MCF 10A (cell line): ENCODE measurements around the gene CHRDL2. TPM values are rescaled to one million over a fixed set of nuclear protein-coding genes. Genes with fewer than 3 reads are reported as not detected.

Source experiments
- BruUV-seq: library from RNA; stranded (reverse); fragments of 400-500 nt; replicated peaks from 2 replicates; lab custom pipeline; 2021; lab: Mats Ljungman, UMichigan
- CTCF ChIA-PET: fragments of 300-600 bp; sonication (Branson Sonifier 250); formaldehyde crosslinking; extraction: SDS; loops from one replicate; lab custom pipeline; 2021; ENCODE audit warnings: antibody characterized with exemption, inconsistent platforms; lab: Yijun Ruan, JAX
- POLR2A ChIA-PET: fragments of 300-600, 350-650 bp; sonication (Branson Sonifier 250); formaldehyde crosslinking; extraction: SDS; loops from one replicate; lab custom pipeline; 2020; ENCODE audit warnings: antibody characterized with exemption, inconsistent platforms; lab: Yijun Ruan, JAX
- DNase-seq: peaks from one replicate; pipeline ENCODE4 v3.0.0-alpha.2; 2018; ENCODE audit not compliant: unreplicated experiment
- H3K27ac Mint-ChIP-seq: one replicate; pipeline ENCODE4 v1.8.0; 2022; ENCODE audit warnings: mild to moderate bottlenecking, low read depth, mixed read lengths; ENCODE audit not compliant: unreplicated experiment
- H3K27me3 Mint-ChIP-seq: one replicate; pipeline ENCODE4 v1.8.0; 2022; ENCODE audit warnings: mixed read lengths; ENCODE audit not compliant: insufficient read depth, unreplicated experiment
- H3K36me3 Mint-ChIP-seq: one replicate; pipeline ENCODE4 v1.8.0; 2022; ENCODE audit warnings: mild to moderate bottlenecking, moderate library complexity, mixed read lengths; ENCODE audit not compliant: insufficient read depth, unreplicated experiment
- H3K4me1 Mint-ChIP-seq: one replicate; pipeline ENCODE4 v1.8.0; 2022; ENCODE audit warnings: mixed read lengths; ENCODE audit not compliant: insufficient read depth, unreplicated experiment
- H3K4me3 Mint-ChIP-seq: one replicate; pipeline ENCODE4 v1.8.0; 2022; ENCODE audit warnings: mild to moderate bottlenecking, moderate library complexity, mixed read lengths; ENCODE audit not compliant: unreplicated experiment
- H3K9me3 Mint-ChIP-seq: one replicate; pipeline ENCODE4 v1.8.0; 2022; ENCODE audit warnings: mixed read lengths; ENCODE audit not compliant: unreplicated experiment
- CTCF ChIP-seq: fragments of 200-600 bp; IDR thresholded peaks from one replicate; pipeline ENCODE4 v1.8.0; 2022; ENCODE audit warnings: antibody characterized with exemption, mild to moderate bottlenecking; ENCODE audit not compliant: unreplicated experiment
- intact Hi-C: fragments of 100-400 bp; cut with micrococcal nuclease; formaldehyde crosslinking; loops from 2 replicates; pipeline ENCODE4 v1.14.1; 2022
- total RNA-seq: library from RNA; stranded (reverse); gene quantifications from 2 replicates; pipeline ENCODE4 v1.2.3, GENCODE V29; 2022

The CHRDL2 gene
- total RNA-seq, 1 experiment from 2014 or later, result not detected

- no peaks in the 10 kb centered on the region for H3K27me3 Mint-ChIP-seq
- H3K9me3 Mint-ChIP-seq, result no peaks in the 10 kb centered on the region
- intact Hi-C loops, result no loop called here
- H3K4me1 Mint-ChIP-seq, result peaks cover 16% of the 10 kb centered on the region
- BruUV-seq, result no TSS peak
- ChIA-PET CTCF (interaction anchor here (0.7 kb wide), 1 partner anchor 762 kb away, joined by 4 read pairs; no protein-coding TSS in a partner anchor), POLR2A (interaction anchor here (0.8 kb wide), 1 partner anchor 19 kb away, joined by 3 read pairs; no protein-coding TSS in a partner anchor)
- no peak overlapping the region for H3K4me3 Mint-ChIP-seq
- no peak overlapping the region for H3K27ac Mint-ChIP-seq
- no peak for TF ChIP-seq CTCF
- no peak for DNase-seq
- H3K36me3 Mint-ChIP-seq, result no peaks in the 10 kb centered on the region
Measured at GRCh38 chr11:74683279-74683871, 47.9 kb downstream of the CHRDL2 start.

- CTCF ChIA-PET, result interaction anchor here (0.7 kb wide), 1 partner anchor 762 kb away, joined by 4 read pairs; no protein-coding TSS in a partner anchor
- POLR2A ChIA-PET, result interaction anchor here (0.8 kb wide), 1 partner anchor 20 kb away, joined by 3 read pairs; no protein-coding TSS in a partner anchor
- H3K4me1 Mint-ChIP-seq, result peaks cover 10% of the 10 kb centered on the region
- H3K27me3 Mint-ChIP-seq, result no peaks in the 10 kb centered on the region
- H3K36me3 Mint-ChIP-seq, result no peaks in the 10 kb centered on the region
- no TSS peak for BruUV-seq
- H3K27ac Mint-ChIP-seq, result no peak overlapping the region
- intact Hi-C loops, result no loop called here
- no peaks in the 10 kb centered on the region for H3K9me3 Mint-ChIP-seq
- no peak overlapping the region for H3K4me3 Mint-ChIP-seq
- DNase-seq, result no peak
- no peak for TF ChIP-seq CTCF
Measured at GRCh38 chr11:74682731-74683278, 48.4 kb downstream of the CHRDL2 start.

GRCh38 chr11:74681686-74682651, 49.3 kb downstream of the CHRDL2 start:
- H3K4me3 Mint-ChIP-seq, result no peak overlapping the region
- CTCF ChIA-PET, result interaction anchor here (0.6 to 1.2 kb wide), 2 partner anchors 12 to 20 kb away, joined by 3 read pairs; no protein-coding TSS in a partner anchor
- no peak for TF ChIP-seq CTCF
- no peaks in the 10 kb centered on the region for H3K27me3 Mint-ChIP-seq
- no peaks in the 10 kb centered on the region for H3K36me3 Mint-ChIP-seq
- intact Hi-C loops, result no loop called here
- POLR2A ChIA-PET, result interaction anchor here (0.6 to 0.8 kb wide), 3 partner anchors 12 to 240 kb away, joined by 3 read pairs; no protein-coding TSS in a partner anchor
- no peaks in the 10 kb centered on the region for H3K9me3 Mint-ChIP-seq
- peaks cover 6% of the 10 kb centered on the region for H3K4me1 Mint-ChIP-seq
- no TSS peak for BruUV-seq
- no peak for DNase-seq
- no peak overlapping the region for H3K27ac Mint-ChIP-seq
